GM12878 (cell line): Measurements from ENCODE around the gene CWC22. TPM values are rescaled to one million over a fixed set of nuclear protein-coding genes. Genes with fewer than 3 reads are reported as not detected.

Source experiments
- ATAC-seq: fragments of 200-7000 bp; cut with Tn5 transposase; 3 replicates; pipeline ENCODE4 v1.9.1; 2020; ENCODE audit warnings: mild to moderate bottlenecking, moderate library complexity
- BruUV-seq: library from RNA; stranded (reverse); fragments of 400-500 nt; replicated peaks from 2 replicates; lab custom pipeline; 2021; lab: Mats Ljungman, UMichigan
- CTCF ChIA-PET: fragments of 300-600 bp; sonication (Branson Sonifier 250); formaldehyde crosslinking; extraction: SDS; loops from one replicate; lab custom pipeline; 2021; ENCODE audit warnings: inconsistent platforms; lab: Yijun Ruan, JAX
- POLR2A ChIA-PET: fragments of 350-600 bp; formaldehyde crosslinking; extraction: SDS; loops from one replicate; lab custom pipeline; 2021; ENCODE audit warnings: inconsistent platforms; lab: Charles Lee
- RAD21 ChIA-PET: fragments of 300-600 bp; sonication (Branson Sonifier 250); formaldehyde crosslinking; loops from one replicate; lab custom pipeline; 2023; ENCODE audit warnings: antibody characterized with exemption; ENCODE audit not compliant: unreplicated experiment; lab: Charles Lee
- SMC1A ChIA-PET: fragments of 300-600 bp; sonication (Branson Sonifier 250); formaldehyde crosslinking; loops from one replicate; lab custom pipeline; 2023; ENCODE audit not compliant: unreplicated experiment, uncharacterized antibody; lab: Charles Lee
- DNase-seq: peaks from one replicate; pipeline ENCODE4 v3.0.0-alpha.2; 2011; ENCODE audit warnings: low read depth, low spot score
- FAIRE-seq: peaks from 3 replicates; lab custom pipeline; 2011; peaks lifted over from hg19 to GRCh38; lab: Jason Lieb, UNC
- H2AFZ ChIP-seq: 2 replicates; pipeline ENCODE4 v1.6.0; 2011; ENCODE audit warnings: low read depth, low read length, control low read depth; ENCODE audit not compliant: control insufficient read depth
- H3K27ac ChIP-seq: 2 replicates; pipeline ENCODE4 v1.5.1; 2011; ENCODE audit warnings: control low read depth; ENCODE audit not compliant: control insufficient read depth, insufficient read depth
- H3K27me3 ChIP-seq, 2 experiments: replicated peaks in 1 of 2; 2 replicates each; pipeline versions ENCODE4 v1.6.0 to v1.6.1; 2011; ENCODE audit warnings: low read length in 1 of 2; ENCODE audit not compliant: control insufficient read depth in 2 of 2, insufficient read depth in 2 of 2
- H3K36me3 ChIP-seq, 2 experiments: 2 replicates each; pipeline ENCODE4 v1.5.1; 2011; ENCODE audit warnings: low read length in 1 of 2; ENCODE audit not compliant: control insufficient read depth in 2 of 2, insufficient read depth in 2 of 2
- H3K4me1 ChIP-seq: 2 replicates; pipeline ENCODE4 v1.6.1; 2011; ENCODE audit warnings: mild to moderate bottlenecking, low read length, moderate library complexity, mixed read lengths; ENCODE audit not compliant: control insufficient read depth, insufficient read depth
- H3K4me2 ChIP-seq: 2 replicates; pipeline ENCODE4 v1.6.0; 2011; ENCODE audit warnings: control low read depth; ENCODE audit not compliant: control insufficient read depth, insufficient read depth
- H3K4me3 ChIP-seq: fragments of 200-600 bp; sonication (generic); 2 replicates; pipeline ENCODE4 v1.5.1; 2016
- H3K79me2 ChIP-seq: 2 replicates; pipeline ENCODE4 v1.6.0; 2011; ENCODE audit warnings: low read length; ENCODE audit not compliant: control insufficient read depth, insufficient read depth
- H3K9ac ChIP-seq: 2 replicates; pipeline ENCODE4 v1.8.0; 2011; ENCODE audit warnings: low read length, control low read depth, mixed read lengths; ENCODE audit not compliant: control insufficient read depth, insufficient read depth
- H3K9me3 ChIP-seq: replicated peaks from 3 replicates; pipeline ENCODE4 v1.5.1; 2011; ENCODE audit warnings: mild to moderate bottlenecking, low read length; ENCODE audit not compliant: control insufficient read depth, insufficient read depth
- H4K20me1 ChIP-seq: 2 replicates; pipeline ENCODE4 v1.6.0; 2011; ENCODE audit not compliant: control insufficient read depth, insufficient read depth
- BRCA1 ChIP-seq: IDR thresholded peaks from 2 replicates; pipeline ENCODE4 v1.6.1; 2011; ENCODE audit warnings: low read depth, low read length, improper control_type of control experiment
- CEBPB ChIP-seq, 2 experiments: fragments of 150-350 bp in 1 of 2; IDR thresholded peaks; 2 replicates each; pipeline ENCODE4 v1.6.1; 2012 to 2014; ENCODE audit warnings: low read depth in 2 of 2, low read length in 2 of 2, borderline replicate concordance in 1 of 2, inconsistent platforms in 1 of 2
- CHD2 ChIP-seq: IDR thresholded peaks from 2 replicates; pipeline ENCODE4 v1.6.1; 2011; ENCODE audit warnings: low read depth, low read length, improper control_type of control experiment, borderline replicate concordance
- DPF2 ChIP-seq: fragments of 450-650 bp; IDR thresholded peaks from 2 replicates; pipeline ENCODE4 v1.6.1; 2017; ENCODE audit warnings: mild to moderate bottlenecking
- E2F8 ChIP-seq: fragments of 450-650 bp; IDR thresholded peaks from 2 replicates; pipeline ENCODE4 v1.6.1; 2018; ENCODE audit warnings: mild to moderate bottlenecking, low read depth, moderate library complexity; ENCODE audit not compliant: partially characterized antibody
- FOS ChIP-seq: IDR thresholded peaks from 3 replicates; pipeline ENCODE4 v1.6.1; 2011; ENCODE audit warnings: borderline replicate concordance; ENCODE audit not compliant: insufficient read length; ENCODE audit errors: extremely low read depth
- GATAD2B ChIP-seq: fragments of 450-650 bp; conservative IDR thresholded peaks from 2 replicates; pipeline ENCODE4 v1.6.1; 2017; ENCODE audit warnings: low read depth, mild to moderate bottlenecking, moderate library complexity
- HCFC1 ChIP-seq: fragments of 150-350 bp; IDR thresholded peaks from 2 replicates; pipeline ENCODE4 v1.6.1; 2014; ENCODE audit warnings: low read length
- LARP7 ChIP-seq: fragments of 450-650 bp; IDR thresholded peaks from 2 replicates; pipeline ENCODE4 v1.6.1; 2017; ENCODE audit warnings: mild to moderate bottlenecking
- MEF2A ChIP-seq: IDR thresholded peaks from 2 replicates; pipeline ENCODE4 v1.6.1; 2011; ENCODE audit warnings: low read depth, mild to moderate bottlenecking, low read length, moderate library complexity; ENCODE audit not compliant: insufficient read depth
- MYC ChIP-seq: IDR thresholded peaks from 2 replicates; pipeline ENCODE4 v1.6.1; 2011; ENCODE audit warnings: mild to moderate bottlenecking, low read length, moderate library complexity, inconsistent platforms; ENCODE audit not compliant: insufficient read depth, insufficient replicate concordance, insufficient read length, severe bottlenecking
- NFXL1 ChIP-seq: fragments of 450-650 bp; IDR thresholded peaks from 2 replicates; pipeline ENCODE4 v1.6.1; 2017; ENCODE audit warnings: antibody characterized with exemption, mild to moderate bottlenecking, borderline replicate concordance
- NR2C2 ChIP-seq: IDR thresholded peaks from 2 replicates; pipeline ENCODE4 v1.6.1; 2011; ENCODE audit warnings: borderline replicate concordance, low read depth; ENCODE audit not compliant: control insufficient read depth, insufficient read length
- STAT3 ChIP-seq: IDR thresholded peaks from 2 replicates; pipeline ENCODE4 v1.6.1; 2011; ENCODE audit warnings: low read depth, low read length, improper control_type of control experiment
- TCF12 ChIP-seq: IDR thresholded peaks from 2 replicates; pipeline ENCODE4 v1.6.1; 2011; ENCODE audit warnings: low read depth, mild to moderate bottlenecking, low read length
- ZBED1 ChIP-seq: IDR thresholded peaks from 2 replicates; pipeline ENCODE4 v1.6.1; 2016; ENCODE audit warnings: borderline replicate concordance
- ZBTB4 ChIP-seq: fragments of 450-650 bp; formaldehyde crosslinking; IDR thresholded peaks from 2 replicates; pipeline ENCODE4 v1.4.0; 2022; ENCODE audit warnings: mild to moderate bottlenecking, moderate library complexity
- ZNF274 ChIP-seq: IDR thresholded peaks from one replicate; pipeline ENCODE4 v1.8.0; 2011; ENCODE audit not compliant: insufficient read length, insufficient read depth
- WGBS: methylation state at CpG from one replicate; pipeline ENCODE4 v1.1.6; 2016; ENCODE audit warnings: low lambda C conversion rate; ENCODE audit not compliant: insufficient replicate concordance, insufficient coverage; ENCODE audit errors: missing lambda C conversion rate; 5-methylcytosine and 5-hydroxymethylcytosine counted together
- in situ Hi-C: fragments of 300-500 bp; cut with MboI; formaldehyde crosslinking; loops from 9 replicates; pipeline ENCODE4 v1.14.3; 2018; ENCODE audit warnings: mixed read lengths
- intact Hi-C: fragments of 100-400 bp; cut with micrococcal nuclease; formaldehyde crosslinking; loops from one replicate; pipeline ENCODE4 v1.14.2; 2022; ENCODE audit not compliant: unreplicated experiment
- polyA plus RNA-seq, 11 experiments: library from polyadenylated mRNA; depleted of rRNA in 4 of 11; unstranded in 6 of 11; stranded (reverse) in 5 of 11; fragments of >200 nt; fragmentation: Nextera tagmentation in 4 of 11; fragmentation: Illumina TruSeq in 1 of 11; extraction: Ambion mirVana in 4 of 11; extraction: Trizol in 1 of 11; gene quantifications; 1 replicate in 1 of 11; 2 replicates in 10 of 11; pipeline versions ENCODE4 v1.2.1 to v1.2.3, GENCODE V29; 2011 to 2016; ENCODE audit warnings: inconsistent platforms in 2 of 11, missing spikeins in 2 of 11, low read depth in 1 of 11
- total RNA-seq, 4 experiments: library from RNA; depleted of rRNA in 3 of 4; stranded (reverse); fragments of >200 nt in 3 of 4; fragmentation: Illumina TruSeq in 1 of 4; extraction: Trizol in 1 of 4; gene quantifications; 2 replicates each; pipeline versions ENCODE4 v1.2.1 to v1.2.3, GENCODE V29; 2013 to 2021

CWC22 gene
- total and polyA plus RNA-seq, 10 of the 15 experiments (the other 5 are each of a cell fraction or from before 2014, with no cell fraction given) = 8.2 to 38.5 (median 26.3) TPM

- TF ChIP-seq E2F8 (no peak), GATAD2B (no peak), ZBTB4 (no peak), HCFC1 (no peak)
- TF ChIP-seq, all 136 proteins: peak for 0
Measured at GRCh38 chr2:179948058-179948457, 59.0 kb downstream of the CWC22 start (continued).

GRCh38 chr2:179946810-179947615 is 60.1 kb downstream of the CWC22 start:
- ChIA-PET POLR2A (no interaction called here), CTCF (interaction anchor here (1.5 kb wide), 1 partner anchor 11 kb away, joined by 4 read pairs; no protein-coding TSS in a partner anchor), RAD21 (no interaction called here), SMC1A (no interaction called here)
- Histone ChIP-seq H3K9ac (no peak overlapping the region), H3K27me3 (no peaks in the 10 kb centered on the region), H3K27ac (no peak overlapping the region), H2AFZ (no peak overlapping the region), H3K4me3 (no peak overlapping the region), H3K36me3 (peaks cover 6 to 23% of the 10 kb centered on the region in 2 experiments), H3K9me3 (no peaks in the 10 kb centered on the region), H3K4me2 (no peak overlapping the region), H3K79me2 (no peaks in the 10 kb centered on the region), H4K20me1 (no peaks in the 10 kb centered on the region), H3K4me1 (no peaks in the 10 kb centered on the region)
- in situ Hi-C loops = no loop called here
- DNase-seq (no peak), FAIRE-seq (no peak), ATAC-seq (no peak)
- no TSS peak for BruUV-seq
- intact Hi-C loops = no loop called here
- WGBS = 93% methylated on average over 4 of the region's 4 CpGs
- no peak for TF ChIP-seq FOS
- TF ChIP-seq NR2C2 = no peak
- TF ChIP-seq TCF12 = no peak
- TF ChIP-seq BRCA1 = no peak
- no peak for TF ChIP-seq MEF2A
- TF ChIP-seq MYC = no peak
- no peak for TF ChIP-seq CHD2
- no peak for TF ChIP-seq CEBPB (IDR thresholded peaks at IDR 0.05; ENCODE audit: borderline replicate concordance in 1 of 2, low read depth in 2 of 2, low read length in 2 of 2)
- no peak for TF ChIP-seq ZNF274
- no peak for TF ChIP-seq STAT3
- TF ChIP-seq NFXL1 = no peak
- no peak for TF ChIP-seq DPF2
- no peak for TF ChIP-seq ZBED1
- TF ChIP-seq LARP7 = no peak
